SK-N-SH treated with all-trans-retinoic acid at 6 μM for 48 hours (cell line): ENCODE measurements around the gene RAB5B.
"Not testable (repeated sequence)": the region's sequence is repeated elsewhere in the genome, so short reads cannot be mapped to it uniquely, and the experiment has no call there.

ENCODE experiments used
- ATAC-seq: fragments of 200-7000 bp; cut with Tn5 transposase; 3 replicates; pipeline ENCODE4 v1.9.1; 2020; ENCODE audit warnings: mild to moderate bottlenecking, moderate library complexity
- ISL1 ChIP-seq: fragments of 250-450 bp; sonication (Bioruptor Pico); IDR thresholded peaks from 2 replicates; pipeline ENCODE4 v2.1.2; 2022; ENCODE audit warnings: mild to moderate bottlenecking, moderate library complexity
- PATZ1 ChIP-seq: fragments of 250-450 bp; sonication (Bioruptor Pico); IDR thresholded peaks from 2 replicates; pipeline ENCODE4 v1.8.0; 2020; ENCODE audit warnings: mild to moderate bottlenecking, moderate library complexity, borderline replicate concordance
- TCF4 ChIP-seq: fragments of 250-450 bp; sonication (Bioruptor Pico); IDR thresholded peaks from 2 replicates; pipeline ENCODE4 v1.8.0; 2021; ENCODE audit warnings: mild to moderate bottlenecking, moderate library complexity, borderline replicate concordance
- TOX ChIP-seq: fragments of 250-450 bp; sonication (Bioruptor Pico); IDR thresholded peaks from 2 replicates; pipeline ENCODE4 v1.8.0; 2021; ENCODE audit warnings: mild to moderate bottlenecking, moderate library complexity, borderline replicate concordance
- ZFP3 ChIP-seq: fragments of 250-450 bp; sonication (Bioruptor Pico); IDR thresholded peaks from 2 replicates; pipeline ENCODE4 v1.5.0; 2020; ENCODE audit warnings: mild to moderate bottlenecking, moderate library complexity
- ZFP30 ChIP-seq: fragments of 450-650 bp; formaldehyde crosslinking; IDR thresholded peaks from 2 replicates; pipeline ENCODE4 v1.5.0; 2022; ENCODE audit warnings: mild to moderate bottlenecking, moderate library complexity
- TF ChIP-seq, protein P1 (sequence below): fragments of 250-450 bp; sonication (Bioruptor Pico); IDR thresholded peaks from 2 replicates; pipeline ENCODE4 v1.5.0; 2020; ENCODE audit warnings: mild to moderate bottlenecking, moderate library complexity
- TF ChIP-seq, protein P2 (sequence below): fragments of 250-450 bp; sonication (Bioruptor Pico); IDR thresholded peaks from 2 replicates; pipeline ENCODE4 v1.5.1; 2021; ENCODE audit warnings: mild to moderate bottlenecking, moderate library complexity

RAB5B gene

DNA sequence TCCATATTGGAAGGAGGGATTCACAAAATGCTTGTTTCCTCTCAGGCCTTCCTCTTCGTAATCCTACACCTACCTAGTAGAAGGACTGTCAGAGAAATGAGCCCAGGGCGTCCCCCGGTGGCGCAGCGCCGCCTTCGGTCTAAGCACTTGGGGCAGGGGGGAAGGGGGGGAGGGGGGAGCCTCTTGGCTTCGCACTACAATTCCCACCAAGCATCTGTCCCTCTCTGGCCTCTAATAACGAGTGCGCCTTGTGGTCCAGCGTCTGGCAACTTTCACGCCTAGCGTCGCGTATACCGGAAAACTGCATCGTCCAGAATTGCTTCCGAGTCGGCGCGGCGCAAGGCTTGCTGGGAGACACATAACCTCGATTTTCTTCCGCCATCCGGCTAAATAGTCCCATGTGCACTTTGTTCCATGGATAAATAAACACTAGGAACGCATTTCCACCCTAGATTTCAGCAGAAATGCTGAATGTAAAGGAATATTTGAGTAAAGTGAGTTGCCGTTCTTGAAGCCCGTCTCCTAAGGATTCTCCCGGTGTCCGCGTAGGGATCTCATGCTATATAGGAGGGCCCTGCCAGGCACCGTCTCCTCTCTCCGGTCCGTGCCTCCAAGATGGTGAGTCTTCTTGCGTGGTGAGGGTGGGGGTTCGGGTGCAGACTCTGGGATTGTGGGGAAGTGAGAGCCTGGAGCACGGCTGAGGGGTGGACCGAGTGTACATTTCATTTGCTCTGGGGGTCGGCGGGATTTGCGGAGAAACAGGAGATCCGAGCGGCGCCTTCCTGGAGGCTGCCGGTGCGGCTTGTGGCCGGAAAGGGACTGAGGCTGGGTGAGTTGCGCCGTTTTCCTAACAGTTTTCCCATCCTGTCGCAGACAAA, 67.9 kb downstream of the RAB5B start, which contains the start of gene RPS26:
RPS26 (plus strand) TSS at position 367 of the 878 bp plus-strand sequence; CDS start at position 616, 249 bp downstream.
- TF ChIP-seq TCF4 (CRISPR knock-in tag) (peak; percentile 39; the same call in 1 of the 2 replicates), PATZ1 (CRISPR knock-in tag) (0 out of 2 replicates have a peak, but pooled peaks have one; percentile 42), ZFP30 (CRISPR knock-in tag) (peak; percentile 35; the same call in 1 of the 2 replicates), ISL1 (no peak), ZFP3 (CRISPR knock-in tag) (no peak), TOX (CRISPR knock-in tag) (no peak)
- TF ChIP-seq, protein P1, sequence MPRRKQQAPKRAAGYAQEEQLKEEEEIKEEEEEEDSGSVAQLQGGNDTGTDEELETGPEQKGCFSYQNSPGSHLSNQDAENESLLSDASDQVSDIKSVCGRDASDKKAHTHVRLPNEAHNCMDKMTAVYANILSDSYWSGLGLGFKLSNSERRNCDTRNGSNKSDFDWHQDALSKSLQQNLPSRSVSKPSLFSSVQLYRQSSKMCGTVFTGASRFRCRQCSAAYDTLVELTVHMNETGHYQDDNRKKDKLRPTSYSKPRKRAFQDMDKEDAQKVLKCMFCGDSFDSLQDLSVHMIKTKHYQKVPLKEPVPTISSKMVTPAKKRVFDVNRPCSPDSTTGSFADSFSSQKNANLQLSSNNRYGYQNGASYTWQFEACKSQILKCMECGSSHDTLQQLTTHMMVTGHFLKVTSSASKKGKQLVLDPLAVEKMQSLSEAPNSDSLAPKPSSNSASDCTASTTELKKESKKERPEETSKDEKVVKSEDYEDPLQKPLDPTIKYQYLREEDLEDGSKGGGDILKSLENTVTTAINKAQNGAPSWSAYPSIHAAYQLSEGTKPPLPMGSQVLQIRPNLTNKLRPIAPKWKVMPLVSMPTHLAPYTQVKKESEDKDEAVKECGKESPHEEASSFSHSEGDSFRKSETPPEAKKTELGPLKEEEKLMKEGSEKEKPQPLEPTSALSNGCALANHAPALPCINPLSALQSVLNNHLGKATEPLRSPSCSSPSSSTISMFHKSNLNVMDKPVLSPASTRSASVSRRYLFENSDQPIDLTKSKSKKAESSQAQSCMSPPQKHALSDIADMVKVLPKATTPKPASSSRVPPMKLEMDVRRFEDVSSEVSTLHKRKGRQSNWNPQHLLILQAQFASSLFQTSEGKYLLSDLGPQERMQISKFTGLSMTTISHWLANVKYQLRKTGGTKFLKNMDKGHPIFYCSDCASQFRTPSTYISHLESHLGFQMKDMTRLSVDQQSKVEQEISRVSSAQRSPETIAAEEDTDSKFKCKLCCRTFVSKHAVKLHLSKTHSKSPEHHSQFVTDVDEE, result 0 out of 2 replicates have a peak, but pooled peaks have one; percentile 10
- TF ChIP-seq, protein P2, sequence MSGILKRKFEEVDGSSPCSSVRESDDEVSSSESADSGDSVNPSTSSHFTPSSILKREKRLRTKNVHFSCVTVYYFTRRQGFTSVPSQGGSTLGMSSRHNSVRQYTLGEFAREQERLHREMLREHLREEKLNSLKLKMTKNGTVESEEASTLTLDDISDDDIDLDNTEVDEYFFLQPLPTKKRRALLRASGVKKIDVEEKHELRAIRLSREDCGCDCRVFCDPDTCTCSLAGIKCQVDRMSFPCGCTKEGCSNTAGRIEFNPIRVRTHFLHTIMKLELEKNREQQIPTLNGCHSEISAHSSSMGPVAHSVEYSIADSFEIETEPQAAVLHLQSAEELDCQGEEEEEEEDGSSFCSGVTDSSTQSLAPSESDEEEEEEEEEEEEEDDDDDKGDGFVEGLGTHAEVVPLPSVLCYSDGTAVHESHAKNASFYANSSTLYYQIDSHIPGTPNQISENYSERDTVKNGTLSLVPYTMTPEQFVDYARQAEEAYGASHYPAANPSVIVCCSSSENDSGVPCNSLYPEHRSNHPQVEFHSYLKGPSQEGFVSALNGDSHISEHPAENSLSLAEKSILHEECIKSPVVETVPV (CRISPR knock-in tag), result peak; percentile 50; the same call in 1 of the 2 replicates
- ATAC-seq, result peak; percentile 94

GRCh38 chr12:56042430-56042813, 68.5 kb downstream of the RAB5B start:
- ATAC-seq, result not testable (repeated sequence)

DNA sequence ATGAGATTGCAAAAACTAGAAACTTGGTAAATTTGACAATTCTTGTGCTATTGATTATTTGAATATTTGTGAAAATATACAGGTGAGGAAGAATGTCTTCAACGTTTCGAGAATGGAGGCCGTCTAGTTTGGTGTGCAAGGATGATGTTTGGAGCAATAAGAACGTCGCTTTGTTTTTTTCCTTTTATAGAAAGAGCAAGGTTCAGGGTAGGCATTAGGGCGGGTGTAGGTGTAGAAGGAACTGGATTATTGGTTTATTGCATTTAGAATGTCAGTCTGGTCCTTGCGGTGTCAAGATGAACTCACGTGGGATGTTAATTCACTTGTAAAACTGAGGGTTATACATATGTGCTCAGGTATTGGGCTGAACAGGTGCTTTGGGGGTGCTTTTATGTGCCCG, 69.0 kb downstream of the RAB5B start:
- no peak for ATAC-seq
- TF ChIP-seq PATZ1 (CRISPR knock-in tag), result no peak
